Activated naive CD4-positive, alpha-beta T cell treated with anti-CD3 and anti-CD28 coated beads, Interleukin-2, amount 10 ng/mL, durations not matched to agents 7 days and 5 days (primary cell): ENCODE results near the gene H19.

ENCODE experiments used
- CTCF ChIA-PET: fragments of 350-600 bp; sonication (Branson Sonifier 250); formaldehyde crosslinking; loops from one replicate; lab custom pipeline; 2021; ENCODE audit warnings: antibody characterized with exemption; lab: Charles Lee
- DNase-seq: peaks from one replicate; pipeline ENCODE4 v3.0.0-alpha.2; 2020
- H3K27ac Mint-ChIP-seq: one replicate; pipeline ENCODE4 v1.8.0; 2021; ENCODE audit warnings: mild to moderate bottlenecking, moderate library complexity, mixed read lengths
- H3K27me3 Mint-ChIP-seq: one replicate; pipeline ENCODE4 v1.8.0; 2021; ENCODE audit warnings: mild to moderate bottlenecking, mixed read lengths
- H3K36me3 Mint-ChIP-seq: one replicate; pipeline ENCODE4 v1.8.0; 2021; ENCODE audit warnings: mixed read lengths
- H3K4me1 Mint-ChIP-seq: one replicate; pipeline ENCODE4 v1.8.0; 2021; ENCODE audit warnings: mixed read lengths
- H3K4me3 Mint-ChIP-seq: one replicate; pipeline ENCODE4 v1.8.0; 2021; ENCODE audit warnings: mild to moderate bottlenecking, moderate library complexity, mixed read lengths
- H3K9me3 Mint-ChIP-seq: one replicate; pipeline ENCODE4 v1.8.0; 2021; ENCODE audit warnings: mixed read lengths

The H19 gene

GRCh38 chr11:1948389-1948788 lies 49.3 kb downstream of the H19 start:
- no peak for DNase-seq
- Mint-ChIP-seq H3K4me3 (no peak overlapping the region), H3K4me1 (no peaks in the 10 kb centered on the region), H3K27me3 (peaks cover 3% of the 10 kb centered on the region), H3K27ac (no peak overlapping the region), H3K36me3 (no peaks in the 10 kb centered on the region), H3K9me3 (no peaks in the 10 kb centered on the region)
- CTCF ChIA-PET, result interaction anchor here (0.6 to 2.5 kb wide), 4 partner anchors 53 to 202 kb away, joined by 3 to 14 read pairs (median 6); no protein-coding TSS in a partner anchor

- DNase-seq, result no peak
- no peak overlapping the region for H3K4me3 Mint-ChIP-seq
- no peaks in the 10 kb centered on the region for H3K4me1 Mint-ChIP-seq
- H3K27me3 Mint-ChIP-seq, result peaks cover 3% of the 10 kb centered on the region
- no peaks in the 10 kb centered on the region for H3K36me3 Mint-ChIP-seq
- CTCF ChIA-PET, result interaction anchor here (1.0 to 2.5 kb wide), 4 partner anchors 53 to 203 kb away, joined by 4 to 14 read pairs (median 7); no protein-coding TSS in a partner anchor
- no peak overlapping the region for H3K27ac Mint-ChIP-seq
- H3K9me3 Mint-ChIP-seq, result no peaks in the 10 kb centered on the region
These were observed 49.9 kb downstream of the H19 start for GRCh38 chr11:1947592-1948237.

DNA sequence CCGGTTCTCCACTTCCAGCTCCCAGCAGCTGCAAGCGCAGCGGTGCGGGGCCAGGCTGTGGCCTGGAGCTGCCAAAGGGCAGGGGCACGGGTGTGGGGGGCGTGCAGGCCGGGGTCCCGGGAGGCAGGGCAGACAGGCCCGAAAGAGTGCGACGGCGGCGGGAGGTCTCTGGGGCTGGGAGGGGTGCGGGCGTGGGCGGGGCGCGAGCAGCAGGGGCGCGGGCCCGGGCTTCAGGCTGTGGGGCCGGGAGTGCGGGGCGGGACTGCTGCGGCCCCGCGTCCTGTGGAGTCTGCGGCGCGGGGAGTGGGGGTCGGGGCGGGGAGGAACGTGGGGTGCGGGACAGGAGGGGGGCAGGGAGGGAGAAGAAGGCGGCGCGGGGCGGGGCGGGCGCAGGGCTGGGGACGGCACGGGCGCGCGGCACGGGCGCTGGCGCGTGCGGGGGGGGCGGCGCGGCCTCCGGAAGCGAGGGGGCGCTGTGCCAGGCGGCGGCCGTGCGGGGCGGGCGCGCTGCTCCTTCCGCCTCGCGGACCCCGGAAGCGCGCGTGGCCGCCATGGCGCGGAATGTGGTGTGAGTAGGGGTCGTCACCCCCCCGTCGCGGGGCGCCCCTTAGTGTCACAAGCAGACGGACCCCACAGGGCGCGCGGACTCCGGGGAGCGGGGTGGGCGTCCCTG lies 50.7 kb downstream of the H19 start, which contains the start of gene MRPL23:
Gene MRPL23 (plus strand): TSS at position 521 of the 673 bp plus-strand sequence. CDS start 31 bp downstream, at position 552.
- CTCF ChIA-PET, result interaction anchor here (1.0 to 2.5 kb wide), 4 partner anchors 54 to 204 kb away, joined by 4 to 14 read pairs (median 7); no protein-coding TSS in a partner anchor
- DNase-seq, result peak; percentile 23
- no peaks in the 10 kb centered on the region for H3K4me1 Mint-ChIP-seq
- peaks cover 3% of the 10 kb centered on the region for H3K27me3 Mint-ChIP-seq
- no peak within 1 kb of the TSS for H3K27ac Mint-ChIP-seq
- no peaks in the 10 kb centered on the region for H3K36me3 Mint-ChIP-seq
- H3K9me3 Mint-ChIP-seq, result no peaks in the 10 kb centered on the region
- no peak within 1 kb of the TSS for H3K4me3 Mint-ChIP-seq
